Measurements from ENCODE around the gene EYA4.

EYA4 gene

GRCh38 chr6:133377219-133377618 is 136.1 kb downstream of the EYA4 start:
- Histone ChIP-seq H4K91ac (ENCODE audit: low read depth, low read length) (no peak overlapping the region), H2AK5ac (ENCODE audit: low read length) (no peak overlapping the region), H2BK12ac (ENCODE audit: low read length) (no peak overlapping the region), H3K4ac (ENCODE audit: low read depth, low read length) (no peak overlapping the region), H3K79me1 (ENCODE audit: low read length) (no peaks in the 10 kb centered on the region), H3K23ac (ENCODE audit: low read length) (no peak overlapping the region), H3K36me3 (ENCODE audit: control insufficient read depth in 1 of 2, insufficient read depth in 2 of 2, low read length in 2 of 2) (no peaks in the 10 kb centered on the region), H2AFZ (ENCODE audit: insufficient read depth, low read length, poor library complexity) (no peak overlapping the region), H3K4me2 (ENCODE audit: low read length) (no peak overlapping the region), H3K27ac (ENCODE audit: low read depth, low read length) (no peak overlapping the region), H4K12ac (ENCODE audit: low read depth, low read length) (no peak overlapping the region), H3K14ac (ENCODE audit: low read length) (no peak overlapping the region), H4K8ac (ENCODE audit: low read depth, low read length) (no peak overlapping the region), H3K9ac (ENCODE audit: low read length) (no peak overlapping the region), H3K4me3 (ENCODE audit: low read depth, low read length) (no peak overlapping the region), H3K4me1 (ENCODE audit: control insufficient read depth in 1 of 2, insufficient read depth in 2 of 2, low read length in 2 of 2) (no peaks in the 10 kb centered on the region), H2BK120ac (ENCODE audit: insufficient read depth, low read length, poor library complexity) (no peak overlapping the region), H3K27me3 (ENCODE audit: insufficient read depth, low read length) (no peaks in the 10 kb centered on the region), H3K9me3 (ENCODE audit: insufficient read depth, low read depth, low read length) (no peaks in the 10 kb centered on the region), H3K79me2 (ENCODE audit: control insufficient read depth, insufficient read depth, low read length, poor library complexity) (no peaks in the 10 kb centered on the region), H2BK5ac (ENCODE audit: low read depth, low read length, poor library complexity) (no peak overlapping the region), H3K18ac (ENCODE audit: low read length) (no peak overlapping the region)
- WGBS (ENCODE audit: extremely low coverage, insufficient coverage, insufficient read length), result no CpG with 5 or more reads among the region's 6 CpGs
- DNase-seq, result no peak

DNA sequence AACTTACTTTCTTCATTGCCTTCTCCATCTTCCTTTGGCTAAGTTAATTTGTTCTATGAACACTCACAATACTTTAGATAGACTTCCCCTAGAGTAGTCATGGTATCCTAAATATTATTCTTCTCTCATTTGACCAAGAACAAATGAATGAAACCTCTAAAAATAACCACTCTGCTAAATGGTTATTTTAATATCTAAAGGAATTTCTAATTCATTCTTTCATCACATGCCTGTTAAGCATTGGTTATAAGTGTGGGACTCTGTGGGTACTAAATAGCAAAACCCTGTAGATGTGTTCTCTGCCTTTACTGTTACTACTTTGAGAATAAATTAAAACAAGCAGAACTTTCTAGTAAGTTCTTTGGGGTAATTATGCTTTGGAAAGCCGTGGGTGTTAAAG is 138.9 kb downstream of the EYA4 start:
- H3K79me1 ChIP-seq (ENCODE audit: low read length), result no peaks in the 10 kb centered on the region
- H4K12ac ChIP-seq (ENCODE audit: low read depth, low read length), result no peak overlapping the region

DNA sequence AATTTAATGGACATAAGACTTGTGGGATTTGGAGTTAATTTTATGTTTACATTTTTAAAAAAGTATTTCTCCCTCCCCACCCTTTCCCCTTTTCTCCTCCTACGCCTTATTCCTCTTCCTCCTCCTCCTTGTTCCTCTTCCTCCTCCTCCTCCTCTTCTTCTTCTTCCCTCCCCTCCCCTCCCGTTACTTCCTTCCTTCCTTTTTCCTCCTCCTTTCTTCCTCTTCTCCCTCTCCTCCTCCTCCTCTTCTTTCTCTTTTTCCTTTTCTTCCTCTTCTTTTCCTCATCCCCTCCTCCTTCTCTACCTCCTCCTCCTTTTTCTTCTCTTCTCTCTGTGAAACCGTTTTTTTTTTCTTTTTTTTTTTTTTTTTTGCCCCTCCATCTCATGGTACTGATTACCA is 139.6 kb downstream of the EYA4 start:
- H2AK5ac ChIP-seq (ENCODE audit: low read length), result no peak overlapping the region

More for the DNA sequence above, 138.9 kb downstream of the EYA4 start:
- no peaks in the 10 kb centered on the region for H3K36me3 ChIP-seq (ENCODE audit: control insufficient read depth in 1 of 2, insufficient read depth in 2 of 2, low read length in 2 of 2)
- WGBS (ENCODE audit: extremely low coverage, insufficient coverage, insufficient read length), result no CpG with 5 or more reads among the region's 1 CpG
- no peak overlapping the region for H2BK120ac ChIP-seq (ENCODE audit: insufficient read depth, low read length, poor library complexity)
- H3K18ac ChIP-seq (ENCODE audit: low read length), result no peak overlapping the region
- H3K4ac ChIP-seq (ENCODE audit: low read depth, low read length), result no peak overlapping the region
- H3K23ac ChIP-seq (ENCODE audit: low read length), result no peak overlapping the region
- no peak overlapping the region for H3K4me2 ChIP-seq (ENCODE audit: low read length)
- H3K9me3 ChIP-seq (ENCODE audit: insufficient read depth, low read depth, low read length), result no peaks in the 10 kb centered on the region
- H3K4me3 ChIP-seq (ENCODE audit: low read depth, low read length), result no peak overlapping the region
- H2AFZ ChIP-seq (ENCODE audit: insufficient read depth, low read length, poor library complexity), result no peak overlapping the region
- no peak overlapping the region for H2AK5ac ChIP-seq (ENCODE audit: low read length)
- H3K9ac ChIP-seq (ENCODE audit: low read length), result no peak overlapping the region
- no peaks in the 10 kb centered on the region for H3K27me3 ChIP-seq (ENCODE audit: insufficient read depth, low read length)
- H3K14ac ChIP-seq (ENCODE audit: low read length), result no peak overlapping the region
- no peak overlapping the region for H3K27ac ChIP-seq (ENCODE audit: low read depth, low read length)
- DNase-seq, result no peak
- no peak overlapping the region for H2BK12ac ChIP-seq (ENCODE audit: low read length)
- H3K4me1 ChIP-seq (ENCODE audit: control insufficient read depth in 1 of 2, insufficient read depth in 2 of 2, low read length in 2 of 2), result no peaks in the 10 kb centered on the region
- H3K79me2 ChIP-seq (ENCODE audit: control insufficient read depth, insufficient read depth, low read length, poor library complexity), result no peaks in the 10 kb centered on the region
- H2BK5ac ChIP-seq (ENCODE audit: low read depth, low read length, poor library complexity), result no peak overlapping the region
- no peak overlapping the region for H4K8ac ChIP-seq (ENCODE audit: low read depth, low read length)
- H4K91ac ChIP-seq (ENCODE audit: low read depth, low read length), result no peak overlapping the region

GRCh38 chr6:133388731-133389130 is 147.6 kb downstream of the EYA4 start:
- Histone ChIP-seq H4K8ac (ENCODE audit: low read depth, low read length) (no peak overlapping the region), H2BK5ac (ENCODE audit: low read depth, low read length, poor library complexity) (no peak overlapping the region), H3K79me1 (ENCODE audit: low read length) (no peaks in the 10 kb centered on the region), H2AK5ac (ENCODE audit: low read length) (no peak overlapping the region), H2BK120ac (ENCODE audit: insufficient read depth, low read length, poor library complexity) (no peak overlapping the region), H3K27me3 (ENCODE audit: insufficient read depth, low read length) (no peaks in the 10 kb centered on the region), H3K4me1 (ENCODE audit: control insufficient read depth in 1 of 2, insufficient read depth in 2 of 2, low read length in 2 of 2) (no peaks in the 10 kb centered on the region), H3K9ac (ENCODE audit: low read length) (no peak overlapping the region), H4K91ac (ENCODE audit: low read depth, low read length) (no peak overlapping the region), H3K27ac (ENCODE audit: low read depth, low read length) (no peak overlapping the region), H3K36me3 (ENCODE audit: control insufficient read depth in 1 of 2, insufficient read depth in 2 of 2, low read length in 2 of 2) (no peaks in the 10 kb centered on the region), H2BK12ac (ENCODE audit: low read length) (no peak overlapping the region), H2AFZ (ENCODE audit: insufficient read depth, low read length, poor library complexity) (no peak overlapping the region), H3K4ac (ENCODE audit: low read depth, low read length) (no peak overlapping the region), H3K14ac (ENCODE audit: low read length) (no peak overlapping the region), H3K79me2 (ENCODE audit: control insufficient read depth, insufficient read depth, low read length, poor library complexity) (no peaks in the 10 kb centered on the region), H3K9me3 (ENCODE audit: insufficient read depth, low read depth, low read length) (no peaks in the 10 kb centered on the region), H4K12ac (ENCODE audit: low read depth, low read length) (no peak overlapping the region), H3K4me2 (ENCODE audit: low read length) (no peak overlapping the region), H3K18ac (ENCODE audit: low read length) (no peak overlapping the region), H3K23ac (ENCODE audit: low read length) (no peak overlapping the region), H3K4me3 (ENCODE audit: low read depth, low read length) (no peak overlapping the region)
- WGBS (ENCODE audit: extremely low coverage, insufficient coverage, insufficient read length), result no CpG with 5 or more reads among the region's 6 CpGs
- DNase-seq, result no peak

More for the DNA sequence above, 139.6 kb downstream of the EYA4 start:
- H3K36me3 ChIP-seq (ENCODE audit: control insufficient read depth in 1 of 2, insufficient read depth in 2 of 2, low read length in 2 of 2), result no peaks in the 10 kb centered on the region
- no peaks in the 10 kb centered on the region for H3K4me1 ChIP-seq (ENCODE audit: control insufficient read depth in 1 of 2, insufficient read depth in 2 of 2, low read length in 2 of 2)
- no peak overlapping the region for H2BK120ac ChIP-seq (ENCODE audit: insufficient read depth, low read length, poor library complexity)
- H2BK5ac ChIP-seq (ENCODE audit: low read depth, low read length, poor library complexity), result no peak overlapping the region
- H3K27me3 ChIP-seq (ENCODE audit: insufficient read depth, low read length), result no peaks in the 10 kb centered on the region
- no peak overlapping the region for H3K23ac ChIP-seq (ENCODE audit: low read length)
- H3K18ac ChIP-seq (ENCODE audit: low read length), result no peak overlapping the region
- H3K9me3 ChIP-seq (ENCODE audit: insufficient read depth, low read depth, low read length), result no peaks in the 10 kb centered on the region
- no peak overlapping the region for H3K4ac ChIP-seq (ENCODE audit: low read depth, low read length)
- H3K14ac ChIP-seq (ENCODE audit: low read length), result no peak overlapping the region
- no peak for DNase-seq
- H3K79me2 ChIP-seq (ENCODE audit: control insufficient read depth, insufficient read depth, low read length, poor library complexity), result no peaks in the 10 kb centered on the region
- 100% methylated on average over 1 of the region's 3 CpGs for WGBS (ENCODE audit: extremely low coverage, insufficient coverage, insufficient read length)
- no peaks in the 10 kb centered on the region for H3K79me1 ChIP-seq (ENCODE audit: low read length)
- H4K12ac ChIP-seq (ENCODE audit: low read depth, low read length), result no peak overlapping the region
- no peak overlapping the region for H4K91ac ChIP-seq (ENCODE audit: low read depth, low read length)
- H3K4me2 ChIP-seq (ENCODE audit: low read length), result no peak overlapping the region
- H3K9ac ChIP-seq (ENCODE audit: low read length), result no peak overlapping the region
- H3K4me3 ChIP-seq (ENCODE audit: low read depth, low read length), result no peak overlapping the region
- H4K8ac ChIP-seq (ENCODE audit: low read depth, low read length), result no peak overlapping the region
- H2BK12ac ChIP-seq (ENCODE audit: low read length), result no peak overlapping the region
- no peak overlapping the region for H3K27ac ChIP-seq (ENCODE audit: low read depth, low read length)
- H2AFZ ChIP-seq (ENCODE audit: insufficient read depth, low read length, poor library complexity), result no peak overlapping the region
